HepG2 (cell line): ENCODE measurements around the gene GPR137. TPM values are rescaled to one million over a fixed set of nuclear protein-coding genes. Genes with fewer than 3 reads are reported as not detected.

Experiments
- AHR ChIP-seq: IDR thresholded peaks from 2 replicates; pipeline ENCODE4 v1.6.1; 2018; ENCODE audit warnings: missing genetic modification reagents, missing compliant biosample characterization
- BORCS8-MEF2B ChIP-seq: sonication (generic); formaldehyde crosslinking; IDR thresholded peaks from 2 replicates; pipeline ENCODE4 v1.8.0; 2022; ENCODE audit warnings: mild to moderate bottlenecking, missing genetic modification reagents
- FOXO4 ChIP-seq: sonication (generic); formaldehyde crosslinking; conservative IDR thresholded peaks from 2 replicates; pipeline ENCODE4 v1.8.1; 2023; ENCODE audit warnings: missing genetic modification reagents
- FOXP1 ChIP-seq, 2 experiments: fragments of 450-650 bp in 1 of 2; IDR thresholded peaks; 2 replicates each; pipeline ENCODE4 v1.6.1; 2017 to 2018; ENCODE audit warnings: antibody characterized with exemption in 1 of 2
- GATA4 ChIP-seq: sonication (generic); IDR thresholded peaks from 2 replicates; pipeline ENCODE4 v1.6.1; 2016; ENCODE audit warnings: antibody characterized with exemption, low read depth, borderline replicate concordance
- HHEX ChIP-seq: IDR thresholded peaks from 2 replicates; pipeline ENCODE4 v1.6.1; 2016; ENCODE audit warnings: control low read depth
- IRF2 ChIP-seq: IDR thresholded peaks from 2 replicates; pipeline ENCODE4 v1.6.1; 2018; ENCODE audit warnings: missing genetic modification reagents, missing compliant biosample characterization
- KDM2A ChIP-seq: sonication (generic); formaldehyde crosslinking; IDR thresholded peaks from 2 replicates; pipeline ENCODE4 v1.4.0; 2020; ENCODE audit warnings: low read depth, missing genetic modification reagents, borderline replicate concordance
- NR2C2 ChIP-seq: sonication (generic); formaldehyde crosslinking; IDR thresholded peaks from 2 replicates; pipeline ENCODE4 v1.4.0; 2020; ENCODE audit warnings: missing genetic modification reagents, mild to moderate bottlenecking, moderate library complexity, borderline replicate concordance
- ONECUT2 ChIP-seq: sonication (generic); formaldehyde crosslinking; IDR thresholded peaks from 2 replicates; pipeline ENCODE4 v1.4.0; 2020; ENCODE audit warnings: missing genetic modification reagents
- SIN3A ChIP-seq: IDR thresholded peaks from 2 replicates; pipeline ENCODE4 v1.6.1; 2011; ENCODE audit warnings: low read depth, mild to moderate bottlenecking, control low read depth, low read length, borderline replicate concordance
- XBP1 ChIP-seq: sonication (generic); formaldehyde crosslinking; IDR thresholded peaks from 2 replicates; pipeline ENCODE4 v1.5.0; 2020; ENCODE audit warnings: missing genetic modification reagents
- ZBTB33 ChIP-seq: sonication (generic); formaldehyde crosslinking; IDR thresholded peaks from 2 replicates; pipeline ENCODE4 v1.4.0; 2020; ENCODE audit warnings: missing genetic modification reagents
- ZNF503 ChIP-seq: sonication (generic); formaldehyde crosslinking; IDR thresholded peaks from 2 replicates; pipeline ENCODE4 v1.4.0; 2020; ENCODE audit warnings: missing genetic modification reagents
- ZNF543 ChIP-seq: sonication (generic); formaldehyde crosslinking; IDR thresholded peaks from 2 replicates; pipeline ENCODE4 v1.4.0; 2020; ENCODE audit warnings: mild to moderate bottlenecking, missing genetic modification reagents
- ZNF672 ChIP-seq: sonication (generic); formaldehyde crosslinking; IDR thresholded peaks from 2 replicates; pipeline ENCODE4 v1.8.1; 2022; ENCODE audit warnings: missing genetic modification reagents
- ZNF709 ChIP-seq: sonication (generic); formaldehyde crosslinking; IDR thresholded peaks from 2 replicates; pipeline ENCODE4 v1.5.0; 2020; ENCODE audit warnings: mild to moderate bottlenecking, missing genetic modification reagents
- ZNF746 ChIP-seq: sonication (generic); formaldehyde crosslinking; IDR thresholded peaks from 2 replicates; pipeline ENCODE4 v1.8.0; 2022; ENCODE audit warnings: mild to moderate bottlenecking, missing genetic modification reagents
- ZNF790 ChIP-seq: sonication (generic); formaldehyde crosslinking; IDR thresholded peaks from 2 replicates; pipeline ENCODE4 v1.8.0; 2022; ENCODE audit warnings: missing genetic modification reagents, mild to moderate bottlenecking, borderline replicate concordance
- ZZZ3 ChIP-seq: sonication (generic); formaldehyde crosslinking; IDR thresholded peaks from 2 replicates; pipeline ENCODE4 v1.4.0; 2020; ENCODE audit warnings: missing genetic modification reagents, mild to moderate bottlenecking, borderline replicate concordance
- polyA plus RNA-seq, 8 experiments: library from polyadenylated mRNA; depleted of rRNA in 3 of 8; stranded (reverse) in 7 of 8; unstranded in 1 of 8; fragments of >200 nt; fragmentation: Illumina TruSeq in 4 of 8; extraction: Trizol in 4 of 8; gene quantifications; 2 replicates each; pipeline versions ENCODE4 v1.2.1 to v1.2.3, GENCODE V29; 2011 to 2016; ENCODE audit warnings: low read depth in 4 of 8, missing spikeins in 1 of 8, mixed read lengths in 1 of 8; ENCODE audit not compliant: insufficient read depth in 1 of 8
- total RNA-seq, 5 experiments: library from RNA; depleted of rRNA; stranded (reverse); fragments of >200 nt; fragmentation: Illumina TruSeq; extraction: Trizol; gene quantifications; 2 replicates each; pipeline ENCODE4 v1.2.3, GENCODE V29; 2016; ENCODE audit warnings: low read depth in 1 of 5
- TF ChIP-seq, protein P1 (sequence below): sonication (generic); formaldehyde crosslinking; IDR thresholded peaks from 2 replicates; pipeline ENCODE4 v1.4.0; 2020; ENCODE audit warnings: missing genetic modification reagents

The GPR137 gene
- total and polyA plus RNA-seq, 2 of the 13 experiments (the other 11 are each of a cell fraction or from before 2014, with no cell fraction given), result 8.5 to 13.2 TPM

GRCh38 chr11:64241491-64242374 is 43.9 kb upstream of the GPR137 start (continued):
- TF ChIP-seq, protein P1, sequence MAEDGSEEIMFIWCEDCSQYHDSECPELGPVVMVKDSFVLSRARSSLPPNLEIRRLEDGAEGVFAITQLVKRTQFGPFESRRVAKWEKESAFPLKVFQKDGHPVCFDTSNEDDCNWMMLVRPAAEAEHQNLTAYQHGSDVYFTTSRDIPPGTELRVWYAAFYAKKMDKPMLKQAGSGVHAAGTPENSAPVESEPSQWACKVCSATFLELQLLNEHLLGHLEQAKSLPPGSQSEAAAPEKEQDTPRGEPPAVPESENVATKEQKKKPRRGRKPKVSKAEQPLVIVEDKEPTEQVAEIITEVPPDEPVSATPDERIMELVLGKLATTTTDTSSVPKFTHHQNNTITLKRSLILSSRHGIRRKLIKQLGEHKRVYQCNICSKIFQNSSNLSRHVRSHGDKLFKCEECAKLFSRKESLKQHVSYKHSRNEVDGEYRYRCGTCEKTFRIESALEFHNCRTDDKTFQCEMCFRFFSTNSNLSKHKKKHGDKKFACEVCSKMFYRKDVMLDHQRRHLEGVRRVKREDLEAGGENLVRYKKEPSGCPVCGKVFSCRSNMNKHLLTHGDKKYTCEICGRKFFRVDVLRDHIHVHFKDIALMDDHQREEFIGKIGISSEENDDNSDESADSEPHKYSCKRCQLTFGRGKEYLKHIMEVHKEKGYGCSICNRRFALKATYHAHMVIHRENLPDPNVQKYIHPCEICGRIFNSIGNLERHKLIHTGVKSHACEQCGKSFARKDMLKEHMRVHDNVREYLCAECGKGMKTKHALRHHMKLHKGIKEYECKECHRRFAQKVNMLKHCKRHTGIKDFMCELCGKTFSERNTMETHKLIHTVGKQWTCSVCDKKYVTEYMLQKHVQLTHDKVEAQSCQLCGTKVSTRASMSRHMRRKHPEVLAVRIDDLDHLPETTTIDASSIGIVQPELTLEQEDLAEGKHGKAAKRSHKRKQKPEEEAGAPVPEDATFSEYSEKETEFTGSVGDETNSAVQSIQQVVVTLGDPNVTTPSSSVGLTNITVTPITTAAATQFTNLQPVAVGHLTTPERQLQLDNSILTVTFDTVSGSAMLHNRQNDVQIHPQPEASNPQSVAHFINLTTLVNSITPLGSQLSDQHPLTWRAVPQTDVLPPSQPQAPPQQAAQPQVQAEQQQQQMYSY (CRISPR knock-in tag), result no peak
- no peak for TF ChIP-seq ONECUT2 (CRISPR knock-in tag)
- TF ChIP-seq FOXO4 (CRISPR knock-in tag), result no peak
- TF ChIP-seq BORCS8-MEF2B (CRISPR knock-in tag), result no peak
- peak; percentile 58; the same call in 1 of the 2 replicates for TF ChIP-seq SIN3A
- TF ChIP-seq AHR (CRISPR knock-in tag), result no peak; the same call in none of the 2 replicates
- TF ChIP-seq ZNF503 (CRISPR knock-in tag), result no peak
- TF ChIP-seq XBP1 (CRISPR knock-in tag), result no peak
- no peak for TF ChIP-seq IRF2 (CRISPR knock-in tag)
- no peak for TF ChIP-seq FOXP1 (IDR thresholded peaks at IDR 0.05)
- TF ChIP-seq FOXP1 (CRISPR knock-in tag; IDR thresholded peaks at IDR 0.05), result no peak
- TF ChIP-seq ZNF543 (CRISPR knock-in tag), result no peak
- TF ChIP-seq ZNF790 (CRISPR knock-in tag), result peak; percentile 47
- TF ChIP-seq ZZZ3 (CRISPR knock-in tag), result no peak
- peak; percentile 64 for TF ChIP-seq KDM2A
- no peak for TF ChIP-seq GATA4
- peak; percentile 42; the same call in 1 of the 2 replicates for TF ChIP-seq ZNF746 (CRISPR knock-in tag)
- no peak; the same call in 1 of the 2 replicates for TF ChIP-seq ZNF709 (CRISPR knock-in tag)
- TF ChIP-seq ZBTB33 (CRISPR knock-in tag), result no peak
- TF ChIP-seq HHEX (CRISPR knock-in tag), result no peak
- TF ChIP-seq ZNF672 (CRISPR knock-in tag), result no peak
- no peak for TF ChIP-seq NR2C2 (CRISPR knock-in tag)
